Osteoblast (primary cell): Measurements from ENCODE around the gene PEF1. TPM values are rescaled to one million over a fixed set of nuclear protein-coding genes. Genes with fewer than 3 reads are reported as not detected.

Experiments used
- DNase-seq: peaks from one replicate; pipeline ENCODE4 v3.0.0; 2011; ENCODE audit warnings: low spot score, mixed read lengths; ENCODE audit not compliant: insufficient read length; ENCODE audit errors: missing footprints
- H2AFZ ChIP-seq: 2 replicates; pipeline ENCODE4 v1.6.0; 2011; ENCODE audit warnings: mild to moderate bottlenecking, low read length
- H3K27ac ChIP-seq: 2 replicates; pipeline ENCODE4 v1.5.1; 2011; ENCODE audit warnings: mild to moderate bottlenecking, low read depth, low read length, moderate library complexity
- H3K27me3 ChIP-seq: 2 replicates; pipeline ENCODE4 v1.6.0; 2012; ENCODE audit warnings: mild to moderate bottlenecking, control low read depth, inconsistent platforms, low read length, moderate library complexity; ENCODE audit not compliant: insufficient read depth
- H3K36me3 ChIP-seq: 2 replicates; pipeline ENCODE4 v1.5.1; 2011; ENCODE audit warnings: mild to moderate bottlenecking, low read length, control low read depth, moderate library complexity; ENCODE audit not compliant: insufficient read depth
- H3K4me1 ChIP-seq: 2 replicates; pipeline ENCODE4 v1.5.1; 2011; ENCODE audit warnings: mild to moderate bottlenecking, low read length, control low read depth, moderate library complexity; ENCODE audit not compliant: insufficient read depth
- H3K4me2 ChIP-seq: 2 replicates; pipeline ENCODE4 v1.6.0; 2011; ENCODE audit warnings: mild to moderate bottlenecking, low read length; ENCODE audit not compliant: insufficient read depth
- H3K4me3 ChIP-seq: fragments of 200-600 bp; sonication (generic); 3 replicates; pipeline ENCODE4 v1.5.1; 2012; ENCODE audit warnings: mild to moderate bottlenecking, low read length, inconsistent platforms; ENCODE audit not compliant: insufficient read depth
- H3K79me2 ChIP-seq: 2 replicates; pipeline ENCODE4 v1.6.0; 2012; ENCODE audit warnings: mild to moderate bottlenecking, low read length, control low read depth, inconsistent platforms; ENCODE audit not compliant: insufficient read depth
- H3K9me3 ChIP-seq: 2 replicates; pipeline ENCODE4 v1.5.1; 2011; ENCODE audit warnings: low read depth, low read length, control low read depth
- H4K20me1 ChIP-seq: 2 replicates; pipeline ENCODE4 v1.6.0; 2012; ENCODE audit warnings: mild to moderate bottlenecking, low read length, control low read depth; ENCODE audit not compliant: insufficient read depth
- total RNA-seq: library from RNA; depleted of rRNA; stranded (reverse); fragments of >200 nt; gene quantifications from 2 replicates; pipeline ENCODE4 v1.2.3, GENCODE V29; 2012
- TF ChIP-seq, protein P1 (sequence below): IDR thresholded peaks from 2 replicates; pipeline ENCODE4 v1.5.1; 2011; ENCODE audit warnings: mild to moderate bottlenecking, low read depth, low read length, moderate library complexity; ENCODE audit errors: extremely low read depth

Gene PEF1
- total RNA-seq, 1 donor, result 86.5 TPM

DNA sequence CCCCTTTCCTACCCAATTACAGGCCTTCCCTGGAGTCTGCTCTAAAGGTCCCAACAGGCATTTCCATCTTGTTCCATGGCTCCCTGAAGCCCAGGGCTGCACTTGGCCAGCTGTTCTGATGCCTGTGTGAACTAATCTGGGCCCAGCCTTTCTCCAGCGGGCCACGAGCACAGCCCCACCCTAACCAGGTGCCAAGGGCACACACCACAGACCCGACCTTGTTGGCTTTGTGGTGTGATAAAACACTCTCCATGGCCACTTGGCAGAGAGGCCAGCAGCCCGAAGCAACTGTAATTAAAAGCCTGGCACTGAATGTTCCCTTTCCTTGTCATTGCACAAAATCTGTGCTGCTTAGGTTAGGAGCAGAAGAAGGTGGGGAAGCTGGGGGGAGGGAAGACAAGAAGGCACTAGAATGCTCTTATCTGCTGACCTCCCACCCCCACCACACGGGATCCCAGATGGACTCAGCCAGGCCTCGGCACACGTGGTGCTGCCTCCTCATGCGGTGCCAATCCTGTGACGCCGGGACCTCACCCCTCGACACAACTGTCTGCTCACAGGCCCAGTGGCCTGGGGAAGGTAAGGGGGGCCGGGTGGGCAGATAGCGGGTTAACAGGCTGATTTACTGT is 17.3 kb downstream of the PEF1 start:
- Histone ChIP-seq H3K27me3 (no peaks in the 10 kb centered on the region), H3K4me2 (no peak overlapping the region)

DNA sequence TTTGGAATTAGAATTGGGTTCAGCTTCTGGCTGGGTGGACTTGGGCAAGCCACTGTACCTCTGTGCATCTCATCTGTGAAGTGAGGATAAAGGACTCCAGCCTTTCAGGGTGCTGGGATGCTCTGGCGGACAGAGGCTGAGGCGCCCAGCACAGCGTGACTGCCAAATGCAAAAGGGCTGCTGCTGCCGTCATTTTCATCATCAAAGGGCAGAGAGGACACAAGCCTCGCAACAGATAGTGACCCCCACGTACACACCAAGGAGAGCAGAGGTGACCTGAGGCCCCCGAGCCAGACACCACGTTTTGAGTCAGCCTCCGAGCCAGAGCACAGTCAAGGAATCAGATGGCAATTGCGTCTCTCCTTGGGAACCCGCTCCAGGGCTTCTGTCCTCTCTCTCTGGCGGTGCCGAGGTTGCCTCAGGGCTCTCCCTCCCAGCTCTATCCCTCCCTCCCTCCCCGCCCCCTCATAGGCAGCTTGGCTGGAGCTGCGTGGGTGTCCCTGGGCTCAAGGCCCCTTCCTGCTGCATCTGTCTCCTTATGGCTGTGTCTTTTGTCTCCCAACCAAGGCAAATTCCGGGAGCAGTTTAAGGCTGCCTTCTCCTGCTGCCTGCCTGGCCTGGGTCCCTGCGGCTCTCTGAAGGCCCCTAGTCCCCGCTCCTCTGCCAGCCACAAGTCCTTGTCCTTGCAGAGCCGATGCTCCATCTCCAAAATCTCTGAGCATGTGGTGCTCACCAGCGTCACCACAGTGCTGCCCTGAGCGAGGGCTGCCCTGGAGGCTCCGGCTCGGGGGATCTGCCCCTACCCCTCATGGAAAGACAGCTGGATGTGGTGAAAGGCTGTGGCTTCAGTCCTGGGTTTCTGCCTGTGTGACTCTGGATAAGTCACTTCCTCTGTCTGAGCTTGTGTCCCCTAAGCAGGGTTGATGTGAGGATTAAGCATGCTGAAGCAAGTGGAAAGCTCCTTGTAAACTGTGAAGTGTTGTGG is 18.2 kb downstream of the PEF1 start:
- H3K9me3 ChIP-seq, result no peaks in the 10 kb centered on the region
- no peaks in the 10 kb centered on the region for H3K79me2 ChIP-seq
- peaks cover 30% of the 10 kb centered on the region for H3K36me3 ChIP-seq
- H4K20me1 ChIP-seq, result peaks cover 10% of the 10 kb centered on the region
- H3K4me2 ChIP-seq, result no peak overlapping the region
- peak overlapping the region; percentile 62 for H3K27ac ChIP-seq
- no peak overlapping the region for H2AFZ ChIP-seq
- TF ChIP-seq, protein P1, sequence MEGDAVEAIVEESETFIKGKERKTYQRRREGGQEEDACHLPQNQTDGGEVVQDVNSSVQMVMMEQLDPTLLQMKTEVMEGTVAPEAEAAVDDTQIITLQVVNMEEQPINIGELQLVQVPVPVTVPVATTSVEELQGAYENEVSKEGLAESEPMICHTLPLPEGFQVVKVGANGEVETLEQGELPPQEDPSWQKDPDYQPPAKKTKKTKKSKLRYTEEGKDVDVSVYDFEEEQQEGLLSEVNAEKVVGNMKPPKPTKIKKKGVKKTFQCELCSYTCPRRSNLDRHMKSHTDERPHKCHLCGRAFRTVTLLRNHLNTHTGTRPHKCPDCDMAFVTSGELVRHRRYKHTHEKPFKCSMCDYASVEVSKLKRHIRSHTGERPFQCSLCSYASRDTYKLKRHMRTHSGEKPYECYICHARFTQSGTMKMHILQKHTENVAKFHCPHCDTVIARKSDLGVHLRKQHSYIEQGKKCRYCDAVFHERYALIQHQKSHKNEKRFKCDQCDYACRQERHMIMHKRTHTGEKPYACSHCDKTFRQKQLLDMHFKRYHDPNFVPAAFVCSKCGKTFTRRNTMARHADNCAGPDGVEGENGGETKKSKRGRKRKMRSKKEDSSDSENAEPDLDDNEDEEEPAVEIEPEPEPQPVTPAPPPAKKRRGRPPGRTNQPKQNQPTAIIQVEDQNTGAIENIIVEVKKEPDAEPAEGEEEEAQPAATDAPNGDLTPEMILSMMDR, result no peak
- DNase-seq, result peak; percentile 74
- H3K4me3 ChIP-seq, result no peak overlapping the region
- H3K4me1 ChIP-seq, result peaks cover 31% of the 10 kb centered on the region
- H3K27me3 ChIP-seq, result no peaks in the 10 kb centered on the region

More for the DNA sequence above, 17.3 kb downstream of the PEF1 start:
- peaks cover 39% of the 10 kb centered on the region for H3K36me3 ChIP-seq
- H3K4me3 ChIP-seq, result no peak overlapping the region
- peaks cover 3% of the 10 kb centered on the region for H3K79me2 ChIP-seq
- peaks cover 31% of the 10 kb centered on the region for H3K4me1 ChIP-seq
- no peak overlapping the region for H3K27ac ChIP-seq
- H4K20me1 ChIP-seq, result peaks cover 10% of the 10 kb centered on the region
- no peaks in the 10 kb centered on the region for H3K9me3 ChIP-seq
- TF ChIP-seq, protein P1, result no peak
- no peak for DNase-seq
- H2AFZ ChIP-seq, result no peak overlapping the region

DNA sequence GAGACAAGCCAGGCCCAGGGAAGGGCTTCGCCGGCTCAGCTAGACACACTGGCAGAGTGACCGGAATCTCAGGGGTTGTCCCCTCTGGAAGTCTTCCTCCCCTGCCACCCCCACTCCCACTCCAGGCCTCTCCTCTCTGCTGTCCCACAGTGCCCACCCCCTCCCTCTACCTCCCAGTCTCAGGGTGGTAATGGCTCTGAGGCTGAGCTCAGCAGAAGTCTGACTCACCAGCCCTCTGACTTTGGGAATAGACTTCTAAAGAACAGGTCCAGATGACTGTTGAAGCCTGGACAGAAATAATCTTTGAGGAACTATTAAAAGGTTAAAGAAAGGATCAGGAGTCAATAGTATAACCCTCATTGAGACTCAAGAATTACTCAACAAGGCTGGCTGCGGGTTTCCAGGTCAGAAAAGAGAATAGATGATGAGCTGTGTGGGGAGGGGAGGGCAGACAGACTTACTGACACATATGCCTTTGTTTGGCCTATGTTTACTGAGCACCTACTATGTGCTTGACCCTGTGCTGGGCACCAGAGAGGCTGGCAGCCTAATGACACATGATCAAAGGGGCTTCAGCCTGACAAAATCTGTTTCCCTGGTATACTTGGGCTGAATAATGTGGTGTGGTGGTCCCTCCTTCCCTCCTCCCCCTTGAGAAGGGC is 19.0 kb downstream of the PEF1 start:
- Histone ChIP-seq H3K9me3 (no peaks in the 10 kb centered on the region), H3K4me3 (no peak overlapping the region), H3K27ac (peak overlapping the region; percentile 62), H3K4me1 (peaks cover 31% of the 10 kb centered on the region), H3K27me3 (no peaks in the 10 kb centered on the region), H3K4me2 (no peak overlapping the region), H4K20me1 (peaks cover 10% of the 10 kb centered on the region), H3K36me3 (peaks cover 22% of the 10 kb centered on the region), H2AFZ (no peak overlapping the region), H3K79me2 (no peaks in the 10 kb centered on the region)
- TF ChIP-seq, protein P1, result no peak
- DNase-seq, result peak; percentile 98
